KG1 (cell line): Measurements from ENCODE around the gene CYP26B1.

Experiments used
- DNase-seq: peaks from one replicate; lab custom pipeline; 2025; lab: John Stamatoyannopoulos, UW

CYP26B1 gene

DNA sequence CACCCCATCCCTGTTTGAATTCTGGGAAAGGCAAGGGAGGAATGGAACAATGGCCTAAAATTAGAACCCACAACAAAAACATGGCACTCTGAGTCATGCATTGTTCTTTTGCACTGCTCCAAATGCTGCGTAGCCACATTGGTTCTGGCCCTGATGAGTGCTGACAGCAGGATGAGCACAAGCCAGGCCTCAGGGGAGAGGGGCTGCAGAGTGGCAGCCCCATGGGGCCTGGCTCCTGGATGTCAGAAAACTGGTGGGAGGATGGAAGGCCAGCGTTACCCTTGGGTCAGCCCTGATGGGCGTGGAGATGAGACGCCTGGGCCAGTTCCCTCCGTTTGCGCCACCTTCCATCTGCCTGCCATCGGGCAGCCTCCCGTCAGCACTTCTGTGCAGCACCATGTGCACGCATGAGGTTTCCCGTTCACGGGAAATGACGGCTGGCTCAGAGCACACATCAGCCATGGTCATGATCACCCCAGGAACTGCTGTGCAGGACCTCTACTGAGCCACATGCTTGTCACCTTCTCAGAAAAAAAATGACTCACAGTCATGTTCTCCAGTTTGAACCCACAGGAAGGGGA, 65.6 kb downstream of the CYP26B1 start:
- no peak for DNase-seq

DNA sequence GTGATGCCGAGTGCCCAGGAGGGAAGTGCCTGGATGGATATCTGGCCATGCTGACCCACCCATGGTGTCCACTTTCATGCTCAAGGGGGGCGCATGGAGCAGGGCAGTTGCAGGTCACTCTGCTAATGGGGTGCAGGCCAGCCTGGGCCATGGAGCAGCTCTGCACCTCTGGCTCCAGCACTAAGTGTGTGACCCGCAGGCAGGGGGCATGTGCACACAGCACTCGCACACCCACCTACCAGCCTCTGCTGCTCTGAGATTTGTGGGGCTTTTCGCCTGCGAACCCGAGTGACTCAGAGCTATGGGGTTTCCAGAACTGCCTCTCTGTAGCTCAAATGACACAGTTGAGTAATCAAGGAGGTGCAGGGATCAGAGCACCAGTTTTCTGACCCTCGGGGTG, 66.2 kb downstream of the CYP26B1 start:
- no peak for DNase-seq

DNA sequence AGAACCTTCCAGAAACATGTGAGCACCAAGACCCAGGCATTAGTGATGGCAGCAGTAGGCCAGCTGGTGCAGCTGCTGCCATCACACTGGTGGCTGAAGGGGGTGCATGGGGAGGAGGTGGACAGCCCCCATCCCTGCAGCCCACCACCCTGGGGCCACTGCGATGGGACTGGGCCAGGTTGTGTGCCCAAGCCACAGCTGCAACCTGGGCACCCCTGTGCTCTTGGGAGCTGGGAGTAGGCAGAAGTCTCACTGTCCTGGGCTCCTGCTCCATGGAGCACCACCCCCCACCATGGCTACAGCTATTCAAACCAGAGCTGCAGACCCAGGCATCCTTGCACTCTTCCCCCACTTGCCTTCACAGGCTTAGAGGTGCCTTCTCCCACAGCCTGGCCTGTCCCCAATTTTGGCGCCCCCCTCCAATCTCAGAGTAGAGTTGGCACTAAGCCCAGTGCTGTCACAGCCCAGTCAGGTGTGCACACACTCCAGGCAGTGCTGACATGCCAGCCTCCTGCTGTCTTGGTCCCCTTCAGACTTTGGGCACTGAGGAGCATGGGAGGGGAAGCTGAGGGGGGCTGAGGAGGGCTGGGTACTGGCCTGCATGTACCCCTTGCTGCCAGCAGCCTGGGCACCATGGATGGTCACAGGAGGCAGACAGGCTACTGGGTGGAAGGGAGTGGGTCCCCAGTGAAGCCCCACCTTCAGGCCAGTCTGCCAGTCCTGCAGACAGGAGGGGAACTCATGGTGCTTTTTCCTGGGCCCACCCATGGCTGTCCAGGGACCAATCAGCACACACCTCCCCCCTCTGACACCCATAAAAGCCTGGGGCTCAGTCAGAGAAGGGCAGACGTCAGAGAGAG, 67.1 kb downstream of the CYP26B1 start:
- DNase-seq: no peak
